B cell (primary cell): ENCODE data around the gene GPR78. TPM values are rescaled to one million over a fixed set of nuclear protein-coding genes. Genes with fewer than 3 reads are reported as not detected.

Source experiments
- ATAC-seq: fragments of 200-7000 bp; cut with Tn5 transposase; one replicate; pipeline ENCODE4 v1.10.0; 2021; ENCODE audit warnings: low read depth, mild to moderate bottlenecking, moderate number of reproducible peaks, moderate library complexity
- CTCF ChIA-PET: fragments of 350-600 bp; sonication (Branson Sonifier 250); formaldehyde crosslinking; loops from one replicate; lab custom pipeline; 2021; ENCODE audit warnings: antibody characterized with exemption, inconsistent platforms; lab: Charles Lee
- POLR2A ChIA-PET: fragments of 350-600 bp; sonication (Branson Sonifier 250); formaldehyde crosslinking; loops from one replicate; lab custom pipeline; 2021; ENCODE audit warnings: antibody characterized with exemption; lab: Charles Lee
- DNase-seq: peaks from one replicate; pipeline ENCODE4 v3.0.0; 2013
- H2AFZ ChIP-seq: 2 replicates; pipeline ENCODE4 v1.6.1; 2012; ENCODE audit warnings: mild to moderate bottlenecking, low read depth, low read length; ENCODE audit not compliant: insufficient read depth, poor library complexity, severe bottlenecking
- H3K27ac ChIP-seq, 2 donors: 1 replicate in 1 of 2; 2 replicates in 1 of 2; pipeline ENCODE4 v1.5.1; 2012 to 2013; ENCODE audit warnings: low read length in 2 of 2, mild to moderate bottlenecking in 2 of 2, moderate library complexity in 1 of 2
- H3K27me3 ChIP-seq, 4 experiments: fragments of 200-600 bp in 1 of 4; sonication (generic) in 1 of 4; replicated peaks in 1 of 4; 1 replicate in 2 of 4; 2 replicates in 2 of 4; pipeline versions ENCODE4 v1.6.1 to v1.7.0; 2013 to 2016; ENCODE audit warnings: low read length in 3 of 4, mild to moderate bottlenecking in 2 of 4, mixed read lengths in 1 of 4, moderate library complexity in 1 of 4; ENCODE audit not compliant: insufficient read depth in 4 of 4, control insufficient read depth in 3 of 4; ENCODE audit errors: control extremely low read depth in 1 of 4
- H3K36me3 ChIP-seq, 2 experiments: replicated peaks in 1 of 2; 1 replicate in 1 of 2; 2 replicates in 1 of 2; pipeline versions ENCODE4 v1.6.1 to v1.7.1; 2013; ENCODE audit warnings: low read length in 1 of 2; ENCODE audit not compliant: insufficient read depth in 2 of 2, control insufficient read depth in 1 of 2; ENCODE audit errors: control extremely low read depth in 1 of 2, extremely low read depth in 1 of 2
- H3K4me1 ChIP-seq, 2 donors: fragments of 200-600 bp in 1 of 2; sonication (generic) in 1 of 2; 1 replicate in 1 of 2; 2 replicates in 1 of 2; pipeline versions ENCODE4 v1.5.1 to v1.6.1; 2013 to 2017; ENCODE audit warnings: low read length in 2 of 2; ENCODE audit not compliant: control insufficient read depth in 2 of 2, insufficient read depth in 2 of 2
- H3K4me2 ChIP-seq: replicated peaks from 2 replicates; pipeline ENCODE3; 2012; ENCODE audit warnings: mild to moderate bottlenecking, low read depth, low read length; ENCODE audit not compliant: poor library complexity, severe bottlenecking
- H3K4me3 ChIP-seq, 5 experiments: fragments of 200-600 bp in 1 of 5; sonication (generic) in 1 of 5; 1 replicate in 3 of 5; 2 replicates in 2 of 5; pipeline versions ENCODE4 v1.5.1 to v1.7.0; 2011 to 2016; ENCODE audit warnings: low read length in 4 of 5, mild to moderate bottlenecking in 4 of 5, low read depth in 2 of 5, control low read depth in 1 of 5, moderate library complexity in 1 of 5; ENCODE audit not compliant: insufficient read depth in 1 of 5; ENCODE audit errors: control extremely low read depth in 1 of 5, extremely low read depth in 1 of 5
- H3K79me2 ChIP-seq: fragments of 200-600 bp; sonication (generic); one replicate; pipeline ENCODE4 v1.6.0; 2016; ENCODE audit warnings: low read length; ENCODE audit not compliant: control insufficient read depth, insufficient read depth
- H3K9ac ChIP-seq: fragments of 200-600 bp; sonication (generic); 2 replicates; pipeline ENCODE4 v1.6.1; 2017; ENCODE audit warnings: mild to moderate bottlenecking, low read length, moderate library complexity
- H3K9me3 ChIP-seq, 3 donors: one replicate each; pipeline versions ENCODE4 v1.6.1 to v1.7.1; 2013; ENCODE audit warnings: low read length in 2 of 3; ENCODE audit not compliant: control insufficient read depth in 2 of 3, insufficient read depth in 1 of 3; ENCODE audit errors: control extremely low read depth in 1 of 3
- H4K20me1 ChIP-seq: 2 replicates; pipeline ENCODE4 v1.6.0; 2012; ENCODE audit warnings: mild to moderate bottlenecking, low read length; ENCODE audit not compliant: insufficient read depth, control insufficient read depth, poor library complexity, severe bottlenecking
- H3K27ac Mint-ChIP-seq: one replicate; pipeline ENCODE4 v1.8.0; 2021; ENCODE audit warnings: mixed read lengths
- H3K27me3 Mint-ChIP-seq: one replicate; pipeline ENCODE4 v1.8.0; 2021; ENCODE audit warnings: mixed read lengths
- H3K4me1 Mint-ChIP-seq: one replicate; pipeline ENCODE4 v1.8.0; 2021; ENCODE audit warnings: mixed read lengths
- H3K4me3 Mint-ChIP-seq: one replicate; pipeline ENCODE4 v1.8.0; 2021; ENCODE audit warnings: mixed read lengths
- H3K9me3 Mint-ChIP-seq: one replicate; pipeline ENCODE4 v1.8.0; 2022; ENCODE audit warnings: mixed read lengths; ENCODE audit not compliant: insufficient read depth
- CTCF ChIP-seq: fragments of 200-600 bp; IDR thresholded peaks from one replicate; pipeline ENCODE4 v1.8.0; 2022; ENCODE audit warnings: antibody characterized with exemption, mild to moderate bottlenecking
- EZH2 ChIP-seq: IDR thresholded peaks from 2 replicates; pipeline ENCODE4 v1.6.1; 2012; ENCODE audit warnings: borderline replicate concordance, low read depth, mild to moderate bottlenecking, moderate library complexity, low read length; ENCODE audit not compliant: insufficient read depth, poor library complexity, severe bottlenecking
- WGBS: methylation state at CpG from one replicate; pipeline ENCODE4 v1.1.5; 2013; ENCODE audit warnings: missing lambda C conversion rate; ENCODE audit not compliant: insufficient coverage; 5-methylcytosine and 5-hydroxymethylcytosine counted together
- intact Hi-C: fragments of 100-400 bp; cut with micrococcal nuclease; formaldehyde crosslinking; loops from one replicate; pipeline ENCODE4 v1.10.0; 2022
- polyA plus RNA-seq: library from polyadenylated mRNA; depleted of rRNA; stranded (reverse); fragments of >200 nt; gene quantifications from 2 replicates; pipeline ENCODE4 v1.2.3, GENCODE V29; 2012
- total RNA-seq, 2 donors: library from RNA; stranded (reverse); fragments of 120-200 nt in 1 of 2; gene quantifications; 1 replicate in 1 of 2; 2 replicates in 1 of 2; pipeline versions ENCODE4 v1.2.3 to v1.2.4, GENCODE V29; 2013 to 2022

The GPR78 gene
- total and polyA plus RNA-seq, 2 donors (not counting 1 experiment from before 2014, with no cell fraction given), result not detected

DNA sequence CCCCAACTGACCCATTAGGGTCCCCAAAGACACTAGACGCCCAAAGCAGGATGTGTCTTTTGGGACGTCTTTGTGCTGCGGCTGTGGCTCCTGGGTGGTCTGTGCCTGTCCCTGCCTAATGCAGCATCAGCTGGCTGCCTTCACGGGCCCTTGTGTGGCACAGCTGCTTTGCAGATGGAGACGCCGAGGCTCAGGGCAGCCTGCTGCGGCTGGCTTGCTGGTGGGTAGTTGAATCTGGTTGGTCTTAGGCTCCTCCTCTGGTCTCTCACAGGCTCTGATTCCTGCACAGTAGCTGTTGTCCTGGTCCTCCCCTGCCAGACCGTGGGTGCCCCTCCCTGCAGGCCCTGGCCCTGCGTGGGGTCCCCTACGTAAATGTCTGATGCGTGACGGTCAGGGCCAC, 20.5 kb downstream of the GPR78 start:
- Histone ChIP-seq H3K36me3 (no peaks in the 10 kb centered on the region), H3K27me3 (no peaks in the 10 kb centered on the region), H3K4me3 (no peak overlapping the region), H2AFZ (no peak overlapping the region), H3K9me3 (no peaks in the 10 kb centered on the region), H4K20me1 (no peaks in the 10 kb centered on the region), H3K79me2 (no peaks in the 10 kb centered on the region), H3K9ac (no peak overlapping the region), H3K4me1 (no peaks in the 10 kb centered on the region), H3K27ac (no peak overlapping the region), H3K4me2 (no peak overlapping the region)
- Mint-ChIP-seq H3K4me3 (no peak overlapping the region), H3K9me3 (no peaks in the 10 kb centered on the region), H3K27me3 (no peaks in the 10 kb centered on the region), H3K4me1 (no peaks in the 10 kb centered on the region), H3K27ac (no peak overlapping the region)
- ATAC-seq, result no peak
- DNase-seq, result no peak
- ChIA-PET CTCF (no interaction called here), POLR2A (no interaction called here)
- intact Hi-C loops, result no loop called here
- 94% methylated on average over 12 of the region's 12 CpGs for WGBS
- TF ChIP-seq EZH2 (no peak), CTCF (no peak)

DNA sequence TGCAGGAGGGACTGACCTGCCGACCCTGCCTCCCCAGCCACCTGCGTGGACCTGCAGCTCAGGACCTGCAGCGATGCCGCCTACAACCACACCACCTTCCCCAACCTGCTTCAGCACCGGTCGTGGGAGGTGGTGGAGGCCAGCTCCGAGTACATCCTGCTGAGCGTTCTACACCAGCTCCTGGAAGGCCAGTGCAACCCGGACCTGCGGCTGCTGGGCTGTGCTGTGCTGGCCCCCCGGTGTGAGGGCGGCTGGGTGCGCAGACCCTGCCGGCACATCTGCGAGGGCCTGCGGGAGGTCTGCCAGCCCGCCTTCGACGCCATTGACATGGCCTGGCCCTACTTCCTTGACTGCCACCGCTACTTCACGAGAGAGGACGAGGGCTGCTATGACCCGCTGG, 20.9 kb downstream of the GPR78 start:
- no peaks in the 10 kb centered on the region for H4K20me1 ChIP-seq
- H3K36me3 ChIP-seq, result no peaks in the 10 kb centered on the region
- H3K79me2 ChIP-seq, result no peaks in the 10 kb centered on the region
- DNase-seq, result no peak
- H3K4me1 ChIP-seq, result no peaks in the 10 kb centered on the region
- WGBS, result 95% methylated on average over 23 of the region's 23 CpGs
- Mint-ChIP-seq H3K9me3 (no peaks in the 10 kb centered on the region), H3K4me3 (no peak overlapping the region), H3K27ac (no peak overlapping the region), H3K27me3 (no peaks in the 10 kb centered on the region), H3K4me1 (no peaks in the 10 kb centered on the region)
- TF ChIP-seq EZH2 (no peak), CTCF (no peak)
- no peak for ATAC-seq
- POLR2A ChIA-PET, result no interaction called here
- intact Hi-C loops, result no loop called here
- H3K4me3 ChIP-seq, result no peak overlapping the region
- no peak overlapping the region for H3K9ac ChIP-seq
- no peak overlapping the region for H3K27ac ChIP-seq
- H2AFZ ChIP-seq, result no peak overlapping the region
- H3K4me2 ChIP-seq, result no peak overlapping the region
- H3K9me3 ChIP-seq, result no peaks in the 10 kb centered on the region
- no peaks in the 10 kb centered on the region for H3K27me3 ChIP-seq
- CTCF ChIA-PET, result no interaction called here
